IMR-90 (cell line): ENCODE measurements around the gene SLF1. TPM values are rescaled to one million over a fixed set of nuclear protein-coding genes. Genes with fewer than 3 reads are reported as not detected.

Source experiments
- ATAC-seq: fragments of 200-7000 bp; cut with Tn5 transposase; 2 replicates; pipeline ENCODE4 v1.9.1; 2020; ENCODE audit warnings: low read depth, mild to moderate bottlenecking, moderate library complexity
- BruUV-seq: library from RNA; stranded (reverse); fragments of 400-500 nt; replicated peaks from 2 replicates; lab custom pipeline; 2021; lab: Mats Ljungman, UMichigan
- CTCF ChIA-PET: fragments of 300-600 bp; formaldehyde crosslinking; extraction: SDS; loops from one replicate; lab custom pipeline; 2021; ENCODE audit warnings: antibody characterized with exemption; lab: Yijun Ruan, JAX
- POLR2A ChIA-PET: fragments of 300-600 bp; sonication (Branson Sonifier 250); formaldehyde crosslinking; loops from one replicate; lab custom pipeline; 2022; ENCODE audit warnings: antibody characterized with exemption; ENCODE audit not compliant: unreplicated experiment; lab: Charles Lee
- DNase-seq: peaks from one replicate; pipeline ENCODE4 v3.0.0; 2013
- H2AFZ ChIP-seq: replicated peaks from 2 replicates; pipeline ENCODE3; 2013; ENCODE audit warnings: low read length, mild to moderate bottlenecking; ENCODE audit not compliant: poor library complexity
- H2AK5ac ChIP-seq: 2 replicates; pipeline ENCODE4 v1.6.1; 2013; ENCODE audit warnings: low read depth, low read length, inconsistent platforms
- H2AK9ac ChIP-seq: replicated peaks from 2 replicates; pipeline ENCODE3; 2013; ENCODE audit warnings: mild to moderate bottlenecking, low read depth, low read length, moderate library complexity; ENCODE audit not compliant: poor library complexity
- H2BK120ac ChIP-seq: 2 replicates; pipeline ENCODE4 v1.6.1; 2013; ENCODE audit warnings: low read depth, low read length, inconsistent platforms
- H2BK15ac ChIP-seq: 3 replicates; pipeline ENCODE4 v1.6.1; 2013; ENCODE audit warnings: low read depth, low read length, inconsistent platforms
- H2BK20ac ChIP-seq: 2 replicates; pipeline ENCODE4 v1.6.1; 2013; ENCODE audit warnings: low read depth, mild to moderate bottlenecking, inconsistent platforms, low read length, moderate library complexity
- H2BK5ac ChIP-seq: 2 replicates; pipeline ENCODE4 v1.6.1; 2013; ENCODE audit warnings: mild to moderate bottlenecking, low read depth, low read length, inconsistent platforms; ENCODE audit not compliant: poor library complexity, severe bottlenecking
- H3K14ac ChIP-seq: replicated peaks from 2 replicates; pipeline ENCODE4 v1.6.1; 2013; ENCODE audit warnings: low read depth, low read length, inconsistent platforms
- H3K18ac ChIP-seq: 2 replicates; pipeline ENCODE4 v1.6.1; 2013; ENCODE audit warnings: low read depth, low read length, control low read depth
- H3K23ac ChIP-seq: 2 replicates; pipeline ENCODE4 v1.6.1; 2013; ENCODE audit warnings: low read depth, low read length, inconsistent platforms
- H3K27ac ChIP-seq: 2 replicates; pipeline ENCODE4 v1.5.1; 2013; ENCODE audit warnings: mild to moderate bottlenecking, control low read depth, low read length; ENCODE audit not compliant: insufficient read depth
- H3K27me3 ChIP-seq: 2 replicates; pipeline ENCODE4 v1.6.1; 2013; ENCODE audit warnings: low read length; ENCODE audit not compliant: control insufficient read depth, insufficient read depth
- H3K36me3 ChIP-seq: 2 replicates; pipeline ENCODE4 v1.6.1; 2013; ENCODE audit warnings: low read length, mixed read lengths; ENCODE audit not compliant: control insufficient read depth, insufficient read depth
- H3K4ac ChIP-seq: 2 replicates; pipeline ENCODE4 v1.6.1; 2013; ENCODE audit warnings: low read depth, low read length, inconsistent platforms
- H3K4me1 ChIP-seq: 2 replicates; pipeline ENCODE4 v1.6.1; 2013; ENCODE audit warnings: low read length, mixed read lengths; ENCODE audit not compliant: control insufficient read depth, insufficient read depth
- H3K4me2 ChIP-seq: 2 replicates; pipeline ENCODE4 v1.6.1; 2013; ENCODE audit warnings: low read depth, mild to moderate bottlenecking, control low read depth, low read length, moderate library complexity
- H3K4me3 ChIP-seq: 2 replicates; pipeline ENCODE4 v1.5.1; 2013; ENCODE audit warnings: low read depth, mild to moderate bottlenecking, control low read depth, low read length, moderate library complexity; ENCODE audit not compliant: insufficient read depth
- H3K56ac ChIP-seq: 2 replicates; pipeline ENCODE4 v1.6.1; 2013; ENCODE audit warnings: low read length, inconsistent platforms; ENCODE audit not compliant: insufficient read depth; ENCODE audit errors: extremely low read depth
- H3K79me1 ChIP-seq, 2 experiments: 2 replicates each; pipeline ENCODE4 v1.6.1; 2013; ENCODE audit warnings: low read length in 2 of 2, inconsistent platforms in 1 of 2, low read depth in 1 of 2
- H3K9ac ChIP-seq: 2 replicates; pipeline ENCODE4 v1.6.1; 2013; ENCODE audit warnings: low read depth, low read length, control low read depth
- H3K9me1 ChIP-seq: 2 replicates; pipeline ENCODE4 v1.6.1; 2013; ENCODE audit warnings: low read length, inconsistent platforms; ENCODE audit not compliant: insufficient read depth
- H3K9me3 ChIP-seq: 2 replicates; pipeline ENCODE4 v1.6.1; 2013; ENCODE audit warnings: low read length; ENCODE audit not compliant: control insufficient read depth, insufficient read depth
- H4K20me1 ChIP-seq: 2 replicates; pipeline ENCODE4 v1.6.1; 2013; ENCODE audit warnings: low read length, inconsistent platforms; ENCODE audit not compliant: insufficient read depth
- H4K5ac ChIP-seq: 2 replicates; pipeline ENCODE4 v1.6.1; 2013; ENCODE audit warnings: mild to moderate bottlenecking, low read depth, low read length, control low read depth
- H4K8ac ChIP-seq, 2 experiments: 2 replicates each; pipeline ENCODE4 v1.6.1; 2013; ENCODE audit warnings: low read depth in 2 of 2, low read length in 2 of 2, control low read depth in 1 of 2, inconsistent platforms in 1 of 2
- H4K91ac ChIP-seq: 2 replicates; pipeline ENCODE4 v1.6.1; 2013; ENCODE audit warnings: low read depth, low read length, inconsistent platforms; ENCODE audit not compliant: insufficient read depth
- FOS ChIP-seq: fragments of 150-350 bp; IDR thresholded peaks from 2 replicates; pipeline ENCODE4 v1.6.1; 2016; ENCODE audit warnings: low read depth, low read length
- MAFK ChIP-seq: IDR thresholded peaks from 2 replicates; pipeline ENCODE4 v1.6.1; 2012; ENCODE audit warnings: low read depth, low read length, improper control_type of control experiment
- MAZ ChIP-seq: IDR thresholded peaks from 2 replicates; pipeline ENCODE4 v1.6.1; 2012; ENCODE audit warnings: low read depth, mild to moderate bottlenecking, low read length, improper control_type of control experiment, moderate library complexity, borderline replicate concordance
- MXI1 ChIP-seq: IDR thresholded peaks from 2 replicates; pipeline ENCODE4 v1.6.1; 2012; ENCODE audit warnings: low read depth, mild to moderate bottlenecking, low read length, moderate library complexity, borderline replicate concordance
- POLR2A ChIP-seq: IDR thresholded peaks from 2 replicates; pipeline ENCODE4 v1.6.1; 2012; ENCODE audit warnings: mild to moderate bottlenecking, low read depth, low read length
- SMC3 ChIP-seq: fragments of 150-350 bp; IDR thresholded peaks from 2 replicates; pipeline ENCODE4 v1.6.1; 2016; ENCODE audit warnings: low read depth, mild to moderate bottlenecking, antibody characterized with exemption, low read length, moderate library complexity
- WGBS, 2 experiments: methylation state at CpG; one replicate each; pipeline versions ENCODE4 v1.1.5 to v1.1.7; 2013; ENCODE audit warnings: missing lambda C conversion rate in 2 of 2; ENCODE audit not compliant: insufficient read length in 1 of 2; ENCODE audit errors: extremely low coverage in 2 of 2; 5-methylcytosine and 5-hydroxymethylcytosine counted together
- dilution Hi-C: fragments of 300-500 bp; cut with HindIII; formaldehyde crosslinking; loops from one replicate; pipeline ENCODE4 v1.14.3; 2018; ENCODE audit warnings: low sequenced_read_pairs; ENCODE audit not compliant: unreplicated experiment
- in situ Hi-C: fragments of 300-500 bp; cut with MboI; formaldehyde crosslinking; loops from 3 replicates; pipeline ENCODE4 v1.14.3; 2019; ENCODE audit warnings: low sequenced_read_pairs, inconsistent platforms, mixed read lengths
- intact Hi-C: fragments of 100-400 bp; cut with micrococcal nuclease; formaldehyde crosslinking; loops from 2 replicates; pipeline ENCODE4 v1.10.0; 2022
- polyA plus RNA-seq, 3 experiments: library from polyadenylated mRNA; depleted of rRNA; stranded (reverse); fragments of >200 nt; gene quantifications; 2 replicates each; pipeline ENCODE4 v1.2.3, GENCODE V29; 2012; ENCODE audit warnings: low replicate concordance in 1 of 3
- total RNA-seq: library from RNA; depleted of rRNA; stranded (reverse); fragments of >200 nt; gene quantifications from 2 replicates; pipeline ENCODE4 v1.2.3, GENCODE V29; 2012
- TF ChIP-seq, protein P1 (sequence below): fragments of 150-350 bp; IDR thresholded peaks from 2 replicates; pipeline ENCODE4 v1.6.1; 2017; ENCODE audit warnings: mild to moderate bottlenecking, antibody characterized with exemption, low read length, low read depth

Gene SLF1
- total and polyA plus RNA-seq, 2 of the 4 experiments (the other 2 are of a cell fraction) = 1.9 to 3.4 TPM

DNA sequence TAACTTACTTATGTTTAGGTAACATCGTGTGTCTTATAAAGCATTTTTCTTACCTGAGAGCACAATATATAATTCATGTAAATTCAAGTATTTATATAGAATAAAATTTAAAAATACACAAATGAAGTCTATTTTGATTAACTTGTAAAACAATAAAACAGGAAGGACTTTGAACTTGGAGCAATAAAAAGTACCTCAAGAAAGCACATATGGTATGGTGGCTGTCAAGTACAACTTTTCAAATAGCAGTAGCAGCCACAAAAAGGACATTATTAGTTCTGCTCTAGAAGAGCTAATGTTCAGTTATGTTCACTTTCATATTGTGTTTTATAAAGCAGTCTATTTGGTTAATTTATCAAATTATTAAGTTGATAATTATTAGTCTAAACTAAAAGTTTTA is 31.4 kb downstream of the SLF1 start:
- H4K20me1 ChIP-seq = no peaks in the 10 kb centered on the region
- no peak overlapping the region for H3K4me3 ChIP-seq
- no peak overlapping the region for H2BK15ac ChIP-seq
- no peak overlapping the region for H3K56ac ChIP-seq
- no peak overlapping the region for H4K91ac ChIP-seq
- no peak overlapping the region for H3K27ac ChIP-seq
- H3K18ac ChIP-seq = no peak overlapping the region
- H2BK5ac ChIP-seq = no peak overlapping the region
- no peaks in the 10 kb centered on the region for H3K79me1 ChIP-seq
- no peaks in the 10 kb centered on the region for H3K4me1 ChIP-seq
- ChIA-PET POLR2A (no interaction called here), CTCF (interaction anchor here (0.6 kb wide), 1 partner anchor 788 kb away, joined by 6 read pairs; no protein-coding TSS in a partner anchor)
- no peak overlapping the region for H2AFZ ChIP-seq
- ATAC-seq = no peak
- no peak overlapping the region for H3K9ac ChIP-seq
- no peak overlapping the region for H4K5ac ChIP-seq
- H3K36me3 ChIP-seq = peaks cover 2% of the 10 kb centered on the region; the same call in 1 of the 2 replicates
- no peak for DNase-seq
- H3K4me2 ChIP-seq = no peak overlapping the region
- in situ Hi-C loops (no loop called here), intact Hi-C loops (no loop called here), dilution Hi-C loops (no loop called here)
- no peak overlapping the region for H2BK20ac ChIP-seq
- H4K8ac ChIP-seq = no peak overlapping the region
- no peak overlapping the region for H2BK120ac ChIP-seq
- H3K9me1 ChIP-seq = no peaks in the 10 kb centered on the region
- WGBS, 2 experiments = no CpG with 5 or more reads among the region's 1 CpG
- no peak overlapping the region for H3K14ac ChIP-seq
- no peak overlapping the region for H2AK5ac ChIP-seq
- H3K27me3 ChIP-seq = no peaks in the 10 kb centered on the region
- BruUV-seq = no TSS peak
- no peaks in the 10 kb centered on the region for H3K9me3 ChIP-seq
- no peak overlapping the region for H3K4ac ChIP-seq
- no peak overlapping the region for H2AK9ac ChIP-seq
- no peak overlapping the region for H3K23ac ChIP-seq
- TF ChIP-seq POLR2A (no peak), MAZ (no peak), SMC3 (no peak), MXI1 (no peak), MAFK (no peak), FOS (no peak)
- TF ChIP-seq, protein P1, sequence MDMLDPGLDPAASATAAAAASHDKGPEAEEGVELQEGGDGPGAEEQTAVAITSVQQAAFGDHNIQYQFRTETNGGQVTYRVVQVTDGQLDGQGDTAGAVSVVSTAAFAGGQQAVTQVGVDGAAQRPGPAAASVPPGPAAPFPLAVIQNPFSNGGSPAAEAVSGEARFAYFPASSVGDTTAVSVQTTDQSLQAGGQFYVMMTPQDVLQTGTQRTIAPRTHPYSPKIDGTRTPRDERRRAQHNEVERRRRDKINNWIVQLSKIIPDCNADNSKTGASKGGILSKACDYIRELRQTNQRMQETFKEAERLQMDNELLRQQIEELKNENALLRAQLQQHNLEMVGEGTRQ = no peak
